Peyer's patch (tissue), 4 donors: ENCODE results near the gene GARIN5B.

Experiments used
- CTCF ChIP-seq, 6 experiments: fragments of 450-650 bp in 4 of 6; fragments of 200-600 bp in 2 of 6; sonication (generic) in 1 of 6; IDR thresholded peaks; one replicate each; pipeline ENCODE4 v1.5.1; 2017 to 2019; ENCODE audit warnings: antibody characterized with exemption in 6 of 6, mild to moderate bottlenecking in 3 of 6, moderate library complexity in 1 of 6
- POLR2A ChIP-seq, 2 donors: fragments of 450-650 bp; IDR thresholded peaks; one replicate each; pipeline ENCODE4 v1.5.1; 2017; ENCODE audit warnings: antibody characterized with exemption in 2 of 2, mild to moderate bottlenecking in 2 of 2, moderate library complexity in 2 of 2

DNA sequence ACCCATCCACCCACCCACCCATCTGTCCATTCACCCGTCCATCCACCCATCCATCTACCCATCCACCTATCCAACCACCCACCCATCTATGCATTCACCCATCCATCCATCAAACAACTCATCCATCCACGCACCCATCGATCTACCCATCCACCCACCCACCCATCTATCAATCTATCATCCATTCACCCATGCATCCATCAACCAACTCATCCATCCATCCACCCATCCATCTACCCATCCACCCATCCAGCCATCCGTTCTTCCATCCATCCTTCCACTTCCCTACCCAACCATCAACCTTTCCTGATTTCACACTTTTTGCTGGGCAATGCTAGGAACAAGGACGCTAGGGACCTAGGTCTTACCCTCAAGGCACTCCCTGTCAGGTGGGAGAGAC, 19.0 kb upstream of the GARIN5B start:
- no peak for TF ChIP-seq CTCF (IDR thresholded peaks at IDR 0.05)
- no peak for TF ChIP-seq POLR2A (IDR thresholded peaks at IDR 0.05)
